Renal cortical epithelial cell (primary cell): Measurements from ENCODE around the gene C1QTNF1. TPM values are rescaled to one million over a fixed set of nuclear protein-coding genes. Genes with fewer than 3 reads are reported as not detected.

Experiments used
- DNase-seq: peaks from one replicate; pipeline ENCODE4 v3.0.0-alpha.2; 2011; ENCODE audit warnings: low read depth
- total RNA-seq: library from RNA; depleted of rRNA; stranded (reverse); fragments of >200 nt; gene quantifications from 2 replicates; pipeline ENCODE4 v1.2.3, GENCODE V29; 2014

C1QTNF1 gene
- total RNA-seq, 1 donor from 2014 or later, result 26.1 TPM

GRCh38 chr17:79039171-79039570, 15.2 kb downstream of the C1QTNF1 start:
- no peak for DNase-seq

GRCh38 chr17:79039886-79040285, 15.9 kb downstream of the C1QTNF1 start:
- DNase-seq, result no peak

DNA sequence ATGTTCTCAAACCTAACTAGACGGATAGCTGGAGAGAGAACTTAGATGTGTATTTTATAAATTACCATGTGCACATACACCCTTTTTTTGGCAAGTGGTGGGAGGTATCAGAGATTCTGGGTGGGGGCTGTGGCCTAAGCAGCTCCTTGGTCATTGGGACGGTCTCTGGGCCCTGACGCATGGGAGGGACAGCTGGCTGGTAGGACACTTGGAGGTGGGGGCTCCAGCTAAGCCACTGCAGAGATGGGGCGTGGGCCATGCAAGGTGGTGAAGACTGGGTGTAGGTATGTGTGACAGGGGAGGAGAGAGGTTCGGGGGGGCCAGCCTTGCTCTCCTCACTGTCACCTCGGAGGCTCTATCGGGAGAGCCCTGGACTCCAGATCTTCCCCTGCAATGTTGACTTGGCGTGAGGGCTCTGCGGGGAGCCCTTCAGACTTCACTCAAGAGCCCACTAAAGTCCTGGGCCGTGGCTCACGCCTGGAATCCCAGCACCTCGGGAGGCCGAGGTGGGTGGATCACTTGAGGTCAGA, 17.1 kb downstream of the C1QTNF1 start:
- DNase-seq, result no peak

DNA sequence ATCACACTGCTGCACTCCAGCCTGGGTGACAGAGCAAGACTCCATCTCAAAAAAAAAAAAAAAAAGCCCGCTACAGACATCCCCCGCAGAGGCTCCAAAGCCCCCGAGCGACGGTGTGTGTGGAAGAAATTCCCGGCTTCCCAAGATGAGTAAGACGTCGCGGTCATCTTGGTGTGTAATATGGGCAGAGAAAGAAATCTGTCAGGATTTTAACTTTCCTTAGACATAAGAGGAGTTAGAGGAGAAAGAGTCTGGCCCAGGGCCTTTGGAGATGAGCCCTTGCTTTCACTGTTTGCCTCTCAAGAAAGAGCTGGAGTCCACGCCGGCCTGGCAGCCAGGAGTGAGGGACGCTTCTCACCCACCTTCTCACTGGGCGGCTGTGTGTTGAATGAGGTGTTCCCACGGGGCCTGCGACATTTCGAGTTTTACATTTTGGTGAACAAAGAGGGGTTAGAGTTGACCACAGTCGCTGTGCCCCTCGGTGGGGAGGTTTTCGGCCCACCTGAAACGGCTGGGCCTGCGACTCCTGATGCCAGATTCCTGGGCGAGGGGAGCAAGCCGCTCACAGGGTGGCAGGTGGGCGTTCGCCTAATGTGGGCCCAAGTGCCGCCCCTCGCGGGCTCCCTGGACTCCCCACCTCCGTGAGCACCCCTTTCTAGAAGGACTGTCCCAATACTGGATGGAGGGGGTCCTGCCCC, 17.9 kb downstream of the C1QTNF1 start:
- DNase-seq, result no peak

DNA sequence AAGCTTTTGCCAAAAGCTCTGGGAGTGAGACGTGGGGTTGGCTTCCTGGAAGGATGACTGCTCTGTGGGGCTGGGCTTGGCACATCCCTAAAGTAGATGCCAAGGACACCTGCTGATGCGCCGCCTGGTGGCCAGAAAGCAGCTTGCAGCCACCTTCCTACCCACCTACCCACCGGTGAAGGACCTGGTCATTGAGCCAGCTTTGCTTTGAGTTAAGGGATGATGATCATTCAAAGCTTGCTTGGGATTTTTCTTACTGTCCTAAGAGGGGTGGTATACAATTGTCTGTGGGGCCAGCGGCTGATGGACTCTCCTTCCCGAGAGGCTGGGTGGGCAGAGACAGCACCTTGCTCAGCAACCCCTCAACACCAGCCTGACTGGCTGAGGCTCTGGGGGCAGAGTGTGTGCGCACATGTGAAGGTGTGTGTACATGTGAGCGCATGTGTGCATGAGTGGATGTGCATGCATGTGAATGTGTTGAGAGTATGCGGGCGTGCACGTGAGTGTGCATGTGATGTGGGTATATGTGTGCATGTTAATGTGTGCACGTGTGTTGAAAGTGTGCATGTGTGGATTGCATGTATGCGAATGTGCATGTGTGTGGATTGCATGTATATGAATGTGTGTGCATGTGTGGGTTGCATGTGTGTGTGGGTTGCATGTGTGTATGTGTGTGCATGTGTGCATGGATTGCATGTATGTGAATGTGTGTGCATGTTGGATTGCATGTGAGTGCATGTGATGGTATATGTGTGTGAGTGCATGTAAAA, 18.6 kb downstream of the C1QTNF1 start:
- DNase-seq, result peak; percentile 44

- DNase-seq, result no peak
Observed at GRCh38 chr17:79043191-79043930, 19.4 kb downstream of the C1QTNF1 start.

GRCh38 chr17:79043931-79044320, 20.0 kb downstream of the C1QTNF1 start:
- no peak for DNase-seq

- DNase-seq, result no peak
Observed at GRCh38 chr17:79044462-79044861, 20.5 kb downstream of the C1QTNF1 start.

- DNase-seq, result no peak
Observed at GRCh38 chr17:79045001-79045729, 21.2 kb downstream of the C1QTNF1 start.

DNA sequence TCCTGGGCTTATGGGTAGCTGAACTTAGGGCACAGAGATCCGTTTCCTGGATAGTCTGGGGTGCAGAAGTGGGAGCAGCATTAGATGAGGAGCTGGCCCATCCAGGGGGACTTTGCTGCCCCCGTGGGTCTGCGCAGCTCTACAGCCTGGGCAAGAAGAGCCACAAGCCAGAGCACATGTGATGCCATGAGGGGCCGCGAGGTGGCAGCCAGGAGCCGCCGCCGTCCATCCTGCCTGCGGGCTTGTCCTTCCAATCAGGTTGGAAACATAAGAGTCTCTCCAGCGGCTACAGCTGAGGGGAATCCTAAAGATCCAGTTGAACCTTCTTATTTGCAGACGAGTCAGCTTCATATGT, 21.9 kb downstream of the C1QTNF1 start:
- peak; percentile 37 for DNase-seq

DNA sequence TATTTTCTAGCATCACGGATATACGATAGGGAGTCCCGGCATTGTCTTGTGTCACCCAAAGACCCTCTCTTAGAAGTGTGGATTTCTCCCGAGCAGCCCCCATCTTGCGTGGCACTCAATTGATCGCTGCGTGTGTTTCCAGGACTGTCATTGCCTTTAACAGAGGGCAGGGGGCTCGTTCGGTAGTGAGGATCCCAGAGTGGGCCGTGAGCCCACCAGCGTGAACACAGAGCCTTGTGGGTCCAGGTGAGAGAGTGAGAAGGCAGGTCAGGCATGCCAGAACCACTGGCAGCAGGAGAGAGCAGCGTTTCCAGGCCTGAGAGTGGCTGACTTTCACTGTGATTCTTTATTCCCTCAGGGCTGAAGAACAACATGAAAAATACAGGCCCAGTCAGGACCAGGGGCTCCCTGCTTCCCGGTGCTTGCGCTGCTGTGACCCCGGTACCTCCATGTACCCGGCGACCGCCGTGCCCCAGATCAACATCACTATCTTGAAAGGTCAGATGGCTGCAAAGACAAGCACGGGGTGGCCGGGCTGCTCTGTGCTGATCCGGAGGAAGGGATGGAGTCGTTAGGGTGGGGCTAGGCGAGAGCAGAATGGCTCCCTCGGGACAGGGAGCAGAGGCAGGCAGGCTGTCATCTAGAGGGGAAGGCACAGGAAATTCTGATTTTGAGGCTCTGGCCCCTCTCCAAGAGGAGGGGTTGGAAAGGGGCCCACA, 22.4 kb downstream of the C1QTNF1 start:
- no peak for DNase-seq

- no peak for DNase-seq
Observed at GRCh38 chr17:79046916-79047280, 22.9 kb downstream of the C1QTNF1 start.

- no peak for DNase-seq
Observed at GRCh38 chr17:79047291-79047920, 23.4 kb downstream of the C1QTNF1 start.

GRCh38 chr17:79047923-79048825, 24.2 kb downstream of the C1QTNF1 start:
- no peak for DNase-seq

GRCh38 chr17:79048826-79049755, 25.1 kb downstream of the C1QTNF1 start:
- DNase-seq, result no peak

DNA sequence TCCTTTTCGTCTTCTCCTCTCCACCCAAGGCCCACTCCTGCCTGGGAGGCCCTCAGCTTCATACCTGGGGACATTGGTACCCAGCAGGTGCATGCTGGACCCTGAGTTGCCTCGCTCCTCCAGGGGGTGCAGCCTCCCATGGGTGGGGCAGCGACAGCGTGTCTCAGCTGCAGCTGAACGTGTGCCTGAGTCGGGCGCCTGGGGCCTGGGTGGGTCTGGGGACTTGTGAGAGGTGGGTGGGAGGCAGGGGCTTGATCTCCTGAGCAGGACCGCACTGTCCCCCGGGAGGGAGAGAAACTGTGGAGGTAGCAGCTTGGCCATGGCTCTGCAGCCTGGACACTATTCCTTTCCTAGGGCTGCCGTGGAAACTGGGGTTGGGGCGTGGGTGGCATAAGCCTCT, 25.9 kb downstream of the C1QTNF1 start:
- DNase-seq, result no peak

DNA sequence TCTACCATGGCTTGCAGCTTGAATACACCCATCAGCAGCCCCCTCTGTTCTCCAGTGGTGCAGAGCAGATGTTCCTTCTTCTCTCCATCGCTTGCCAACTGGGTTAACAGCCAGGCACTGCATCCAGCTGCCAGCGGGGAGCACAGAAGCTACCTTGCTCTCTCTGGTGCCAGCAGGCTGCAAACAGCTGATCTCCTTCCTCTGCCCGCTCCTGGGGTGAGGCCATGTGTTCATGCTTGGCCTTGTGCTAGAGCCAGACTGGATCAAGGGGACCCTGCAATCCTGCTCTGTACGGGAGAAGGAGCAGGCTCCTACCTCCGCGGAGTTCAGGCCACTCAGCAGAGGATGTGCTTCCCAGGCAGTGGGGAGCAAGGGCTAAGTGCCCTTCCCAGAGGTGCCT, 26.6 kb downstream of the C1QTNF1 start:
- no peak for DNase-seq

- DNase-seq, result no peak
Observed at GRCh38 chr17:79051306-79051705, 27.3 kb downstream of the C1QTNF1 start.

DNA sequence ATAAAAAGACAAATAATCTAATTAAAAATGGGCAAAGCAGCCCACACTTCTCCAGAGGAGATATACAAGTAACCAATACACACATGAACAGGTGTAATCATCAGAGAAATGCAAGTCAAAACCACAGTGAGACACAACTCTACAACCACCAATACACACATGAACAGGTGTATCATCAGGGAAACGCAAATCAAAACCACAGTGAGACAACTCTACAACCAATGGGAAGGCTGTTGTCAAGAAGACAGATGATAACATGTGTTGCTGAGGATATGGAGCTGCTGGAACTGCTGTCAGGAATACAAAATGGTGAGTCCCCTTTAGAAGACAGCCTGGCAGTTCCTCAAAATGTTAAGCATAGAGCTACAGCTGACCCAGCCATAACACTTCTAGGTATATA, 28.2 kb downstream of the C1QTNF1 start:
- no peak for DNase-seq
